ENCODE data around the gene KCNJ6.
A peak's percentile ranks its signal among the peaks of the same experiment; 100 is the strongest.
"Not testable (repeated sequence)": the region's sequence is repeated elsewhere in the genome, so short reads cannot be mapped to it uniquely, and the experiment has no call there.

KCNJ6 gene

GRCh38 chr21:37654596-37654995 is 261.7 kb downstream of the KCNJ6 start:
- Mint-ChIP-seq H3K27ac (peak overlapping the region in 1 of 3 experiments; percentile 37), H3K4me1 (peaks cover 22% of the 10 kb centered on the region), H3K27me3 (ENCODE audit: low read depth) (peaks cover 4% of the 10 kb centered on the region), H3K9me3 (no peaks in the 10 kb centered on the region), H3K36me3 (ENCODE audit: low read depth) (no peaks in the 10 kb centered on the region), H3K4me3 (no peak overlapping the region)
- TF ChIP-seq, protein P1, sequence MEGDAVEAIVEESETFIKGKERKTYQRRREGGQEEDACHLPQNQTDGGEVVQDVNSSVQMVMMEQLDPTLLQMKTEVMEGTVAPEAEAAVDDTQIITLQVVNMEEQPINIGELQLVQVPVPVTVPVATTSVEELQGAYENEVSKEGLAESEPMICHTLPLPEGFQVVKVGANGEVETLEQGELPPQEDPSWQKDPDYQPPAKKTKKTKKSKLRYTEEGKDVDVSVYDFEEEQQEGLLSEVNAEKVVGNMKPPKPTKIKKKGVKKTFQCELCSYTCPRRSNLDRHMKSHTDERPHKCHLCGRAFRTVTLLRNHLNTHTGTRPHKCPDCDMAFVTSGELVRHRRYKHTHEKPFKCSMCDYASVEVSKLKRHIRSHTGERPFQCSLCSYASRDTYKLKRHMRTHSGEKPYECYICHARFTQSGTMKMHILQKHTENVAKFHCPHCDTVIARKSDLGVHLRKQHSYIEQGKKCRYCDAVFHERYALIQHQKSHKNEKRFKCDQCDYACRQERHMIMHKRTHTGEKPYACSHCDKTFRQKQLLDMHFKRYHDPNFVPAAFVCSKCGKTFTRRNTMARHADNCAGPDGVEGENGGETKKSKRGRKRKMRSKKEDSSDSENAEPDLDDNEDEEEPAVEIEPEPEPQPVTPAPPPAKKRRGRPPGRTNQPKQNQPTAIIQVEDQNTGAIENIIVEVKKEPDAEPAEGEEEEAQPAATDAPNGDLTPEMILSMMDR (IDR thresholded peaks at IDR 0.05; ENCODE audit: unreplicated experiment in 3 of 3) = no peak

DNA sequence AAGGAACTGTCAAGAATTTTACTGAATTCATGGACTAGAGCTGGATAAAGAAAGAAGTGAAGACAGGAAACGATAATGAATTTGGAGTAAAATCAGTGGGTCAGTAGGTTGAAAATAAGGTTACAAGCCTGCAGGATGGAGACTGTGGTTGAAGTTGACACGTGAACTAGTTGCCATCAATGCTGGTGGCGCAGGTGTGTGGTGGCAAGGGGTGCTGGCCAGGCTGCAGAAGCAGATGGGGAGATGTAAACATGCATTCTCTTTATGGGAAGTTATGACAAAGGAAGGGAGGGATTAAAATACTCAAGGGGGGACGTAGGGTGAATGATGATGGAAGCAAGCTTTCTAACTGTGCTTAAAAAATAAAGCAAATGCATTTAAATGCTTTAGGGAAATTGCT is 263.1 kb downstream of the KCNJ6 start:
- no peaks in the 10 kb centered on the region for H3K27me3 Mint-ChIP-seq (ENCODE audit: low read depth)
- TF ChIP-seq, protein P1 (IDR thresholded peaks at IDR 0.05; ENCODE audit: unreplicated experiment in 3 of 3) = no peak
- H3K36me3 Mint-ChIP-seq (ENCODE audit: low read depth) = no peaks in the 10 kb centered on the region
- H3K9me3 Mint-ChIP-seq = no peaks in the 10 kb centered on the region
- no peak overlapping the region for H3K4me3 Mint-ChIP-seq
- H3K27ac Mint-ChIP-seq = no peak overlapping the region
- peaks cover 8% of the 10 kb centered on the region for H3K4me1 Mint-ChIP-seq

GRCh38 chr21:37647781-37648180 is 268.5 kb downstream of the KCNJ6 start:
- Mint-ChIP-seq H3K27me3 (ENCODE audit: low read depth) (peaks cover 9% of the 10 kb centered on the region), H3K27ac (no peak overlapping the region), H3K4me3 (no peak overlapping the region), H3K9me3 (no peaks in the 10 kb centered on the region), H3K4me1 (peaks cover 6% of the 10 kb centered on the region), H3K36me3 (ENCODE audit: low read depth) (no peaks in the 10 kb centered on the region)
- TF ChIP-seq, protein P1 (IDR thresholded peaks at IDR 0.05; ENCODE audit: unreplicated experiment in 3 of 3) = no peak

GRCh38 chr21:37646761-37647160 is 269.5 kb downstream of the KCNJ6 start:
- not testable (repeated sequence) for H3K27me3 Mint-ChIP-seq (ENCODE audit: low read depth); H3K27ac Mint-ChIP-seq; H3K36me3 Mint-ChIP-seq (ENCODE audit: low read depth); H3K9me3 Mint-ChIP-seq; H3K4me1 Mint-ChIP-seq; H3K4me3 Mint-ChIP-seq

DNA sequence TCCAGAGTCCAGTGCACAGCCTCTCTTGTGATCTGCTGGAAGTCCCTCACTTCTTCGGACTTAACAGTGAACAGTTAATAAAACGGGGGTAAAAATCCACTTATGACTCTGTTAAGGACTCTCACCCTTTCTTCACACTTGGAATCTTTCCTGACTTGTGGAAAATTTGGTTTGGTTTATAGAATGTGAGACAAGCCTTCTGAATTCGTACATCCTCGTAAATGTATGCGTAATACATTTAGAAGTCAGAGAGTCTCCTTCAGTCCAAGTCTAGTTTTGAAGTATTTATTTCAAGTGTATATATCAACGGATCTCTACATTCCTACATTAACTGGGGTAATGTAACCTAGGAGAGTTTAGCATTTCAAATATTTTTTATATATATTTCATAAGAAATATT is 270.4 kb downstream of the KCNJ6 start:
- H3K27me3 Mint-ChIP-seq (ENCODE audit: low read depth) = peaks cover 9% of the 10 kb centered on the region

DNA sequence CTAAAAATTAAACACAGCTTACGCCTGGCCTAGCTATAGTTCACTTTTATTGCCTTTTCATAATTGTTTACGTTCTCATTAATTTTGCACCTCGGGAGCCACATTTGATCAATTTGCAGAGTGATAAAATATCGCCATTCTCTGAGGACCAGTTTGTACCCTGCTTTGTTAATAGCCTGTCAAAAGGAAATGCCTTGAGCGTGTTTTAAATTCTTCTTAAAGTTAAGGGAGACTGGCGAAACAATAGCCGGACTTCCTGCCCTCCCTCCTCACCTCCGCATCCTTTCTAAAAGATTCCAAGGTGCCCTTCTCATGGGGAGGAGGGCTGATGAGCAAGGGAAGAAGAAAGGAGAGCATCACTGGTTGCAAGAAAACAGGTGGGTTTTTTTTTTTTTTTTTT is 271.6 kb downstream of the KCNJ6 start:
- H3K27me3 Mint-ChIP-seq (ENCODE audit: low read depth) = peaks cover 13% of the 10 kb centered on the region

More for the DNA sequence above, 270.4 kb downstream of the KCNJ6 start:
- Mint-ChIP-seq H3K4me3 (no peak overlapping the region), H3K9me3 (no peaks in the 10 kb centered on the region), H3K27ac (peak overlapping the region; percentile 26 to 60 (median 45)), H3K4me1 (peaks cover 6% of the 10 kb centered on the region), H3K36me3 (ENCODE audit: low read depth) (no peaks in the 10 kb centered on the region)
- TF ChIP-seq, protein P1 (IDR thresholded peaks at IDR 0.05; ENCODE audit: unreplicated experiment in 3 of 3) = no peak

GRCh38 chr21:37643862-37644261 is 272.4 kb downstream of the KCNJ6 start:
- H3K36me3 Mint-ChIP-seq (ENCODE audit: low read depth); H3K27ac Mint-ChIP-seq; H3K4me3 Mint-ChIP-seq; H3K4me1 Mint-ChIP-seq; H3K9me3 Mint-ChIP-seq: not testable (repeated sequence)
- peaks cover 15% of the 10 kb centered on the region for H3K27me3 Mint-ChIP-seq (ENCODE audit: low read depth)

More for the DNA sequence above, 271.6 kb downstream of the KCNJ6 start:
- H3K4me3 Mint-ChIP-seq = no peak overlapping the region
- TF ChIP-seq, protein P1 (IDR thresholded peaks at IDR 0.05; ENCODE audit: unreplicated experiment in 3 of 3) = no peak
- peaks cover 3% of the 10 kb centered on the region for H3K9me3 Mint-ChIP-seq
- H3K27ac Mint-ChIP-seq = no peak overlapping the region
- H3K36me3 Mint-ChIP-seq (ENCODE audit: low read depth) = no peaks in the 10 kb centered on the region
- H3K4me1 Mint-ChIP-seq = peaks cover 6% of the 10 kb centered on the region
